T-helper 1 cell treated with Interleukin-12 subunit alpha and Interleukin-12 subunit beta and Interleukin-4 antibody, amounts not matched to agents 30 μg/mL and 1 μg/mL, for 36 hours (primary cell): ENCODE measurements around the gene C5orf63.
A peak's percentile ranks its signal among the peaks of the same experiment; 100 is the strongest.
"Not testable (repeated sequence)": the region's sequence is repeated elsewhere in the genome, so short reads cannot be mapped to it uniquely, and the experiment has no call there.

Experiments
- H3K27ac Mint-ChIP-seq: one replicate; pipeline ENCODE4 v1.8.0; 2021; ENCODE audit warnings: mild to moderate bottlenecking, mixed read lengths
- H3K27me3 Mint-ChIP-seq: one replicate; pipeline ENCODE4 v1.8.0; 2021; ENCODE audit warnings: low read depth, mixed read lengths
- H3K36me3 Mint-ChIP-seq: one replicate; pipeline ENCODE4 v1.8.0; 2021; ENCODE audit warnings: low read depth, mixed read lengths
- H3K4me1 Mint-ChIP-seq: one replicate; pipeline ENCODE4 v1.8.0; 2021; ENCODE audit warnings: low read depth, mixed read lengths
- H3K4me3 Mint-ChIP-seq: one replicate; pipeline ENCODE4 v1.8.0; 2021; ENCODE audit warnings: mild to moderate bottlenecking, moderate library complexity, mixed read lengths
- H3K9me3 Mint-ChIP-seq: one replicate; pipeline ENCODE4 v1.8.0; 2021; ENCODE audit warnings: mixed read lengths

C5orf63 gene

GRCh38 chr5:127072861-127073846, at the start of gene C5orf63:
C5orf63 (minus strand) TSS chr5:127073502; CDS start chr5:127058995, 14,507 bp downstream.
- Mint-ChIP-seq H3K36me3 (peaks cover 5% of the 10 kb centered on the region), H3K27me3 (no peaks in the 10 kb centered on the region), H3K4me3 (peak within 1 kb of the TSS; percentile 88), H3K27ac (peak within 1 kb of the TSS; percentile 87), H3K9me3 (no peaks in the 10 kb centered on the region), H3K4me1 (peaks cover 15% of the 10 kb centered on the region)

GRCh38 chr5:127112347-127112864, 39.1 kb upstream of the C5orf63 start:
- peaks cover 4% of the 10 kb centered on the region for H3K27me3 Mint-ChIP-seq
- H3K9me3 Mint-ChIP-seq: peaks cover 14% of the 10 kb centered on the region
- H3K4me1 Mint-ChIP-seq: no peaks in the 10 kb centered on the region
- no peak overlapping the region for H3K27ac Mint-ChIP-seq
- no peaks in the 10 kb centered on the region for H3K36me3 Mint-ChIP-seq
- H3K4me3 Mint-ChIP-seq: no peak overlapping the region

- H3K4me1 Mint-ChIP-seq: no peaks in the 10 kb centered on the region
- H3K27ac Mint-ChIP-seq: no peak overlapping the region
- H3K4me3 Mint-ChIP-seq: no peak overlapping the region
- peaks cover 14% of the 10 kb centered on the region for H3K9me3 Mint-ChIP-seq
- H3K27me3 Mint-ChIP-seq: peaks cover 4% of the 10 kb centered on the region
- no peaks in the 10 kb centered on the region for H3K36me3 Mint-ChIP-seq
These were observed 37.8 kb upstream of the C5orf63 start for GRCh38 chr5:127111112-127111511.

- not testable (repeated sequence) for H3K27me3 Mint-ChIP-seq, H3K4me1 Mint-ChIP-seq, H3K36me3 Mint-ChIP-seq, H3K4me3 Mint-ChIP-seq, H3K27ac Mint-ChIP-seq
- H3K9me3 Mint-ChIP-seq: peaks cover 14% of the 10 kb centered on the region
These were observed 35.4 kb upstream of the C5orf63 start for GRCh38 chr5:127108624-127109260.

GRCh38 chr5:127101935-127102334, 28.6 kb upstream of the C5orf63 start:
- Mint-ChIP-seq H3K4me3 (no peak overlapping the region), H3K4me1 (no peaks in the 10 kb centered on the region), H3K27ac (no peak overlapping the region), H3K9me3 (no peaks in the 10 kb centered on the region), H3K36me3 (no peaks in the 10 kb centered on the region), H3K27me3 (no peaks in the 10 kb centered on the region)

- H3K4me3 Mint-ChIP-seq: no peak overlapping the region
These were observed 28.2 kb upstream of the C5orf63 start for GRCh38 chr5:127101533-127101932.

GRCh38 chr5:127098241-127098640, 24.9 kb upstream of the C5orf63 start:
- H3K27me3 Mint-ChIP-seq: no peaks in the 10 kb centered on the region
- no peaks in the 10 kb centered on the region for H3K9me3 Mint-ChIP-seq
- H3K4me3 Mint-ChIP-seq: no peak overlapping the region
- no peaks in the 10 kb centered on the region for H3K4me1 Mint-ChIP-seq
- H3K36me3 Mint-ChIP-seq: no peaks in the 10 kb centered on the region
- no peak overlapping the region for H3K27ac Mint-ChIP-seq

More at GRCh38 chr5:127101533-127101932, 28.2 kb upstream of the C5orf63 start:
- Mint-ChIP-seq H3K4me1 (no peaks in the 10 kb centered on the region), H3K27ac (no peak overlapping the region), H3K36me3 (no peaks in the 10 kb centered on the region), H3K9me3 (no peaks in the 10 kb centered on the region), H3K27me3 (no peaks in the 10 kb centered on the region)

GRCh38 chr5:127097278-127097677, 24.0 kb upstream of the C5orf63 start:
- no peaks in the 10 kb centered on the region for H3K9me3 Mint-ChIP-seq
- no peaks in the 10 kb centered on the region for H3K36me3 Mint-ChIP-seq
- H3K27me3 Mint-ChIP-seq: no peaks in the 10 kb centered on the region

GRCh38 chr5:127096328-127096993, 23.2 kb upstream of the C5orf63 start:
- H3K27me3 Mint-ChIP-seq: no peaks in the 10 kb centered on the region
- no peaks in the 10 kb centered on the region for H3K4me1 Mint-ChIP-seq
- no peak overlapping the region for H3K27ac Mint-ChIP-seq
- no peaks in the 10 kb centered on the region for H3K36me3 Mint-ChIP-seq
- H3K4me3 Mint-ChIP-seq: no peak overlapping the region
- H3K9me3 Mint-ChIP-seq: no peaks in the 10 kb centered on the region

More at GRCh38 chr5:127097278-127097677, 24.0 kb upstream of the C5orf63 start:
- no peak overlapping the region for H3K4me3 Mint-ChIP-seq
- H3K4me1 Mint-ChIP-seq: no peaks in the 10 kb centered on the region
- H3K27ac Mint-ChIP-seq: no peak overlapping the region

GRCh38 chr5:127094161-127094814, 21.0 kb upstream of the C5orf63 start:
- Mint-ChIP-seq H3K36me3 (no peaks in the 10 kb centered on the region), H3K4me1 (peaks cover under 1% of the 10 kb centered on the region), H3K27ac (no peak overlapping the region), H3K9me3 (no peaks in the 10 kb centered on the region), H3K27me3 (no peaks in the 10 kb centered on the region), H3K4me3 (no peak overlapping the region)

- Mint-ChIP-seq H3K36me3 (no peaks in the 10 kb centered on the region), H3K27ac (no peak overlapping the region), H3K4me3 (no peak overlapping the region), H3K4me1 (peaks cover 9% of the 10 kb centered on the region), H3K9me3 (no peaks in the 10 kb centered on the region), H3K27me3 (no peaks in the 10 kb centered on the region)
These were observed 19.4 kb upstream of the C5orf63 start for GRCh38 chr5:127092690-127093089.

GRCh38 chr5:127089191-127089590, 15.9 kb upstream of the C5orf63 start:
- no peak overlapping the region for H3K4me3 Mint-ChIP-seq
- peaks cover 9% of the 10 kb centered on the region for H3K4me1 Mint-ChIP-seq
- no peaks in the 10 kb centered on the region for H3K36me3 Mint-ChIP-seq
- H3K27ac Mint-ChIP-seq: no peak overlapping the region
- no peaks in the 10 kb centered on the region for H3K9me3 Mint-ChIP-seq
- H3K27me3 Mint-ChIP-seq: peaks cover 3% of the 10 kb centered on the region

- H3K36me3 Mint-ChIP-seq: no peaks in the 10 kb centered on the region
- peaks cover 9% of the 10 kb centered on the region for H3K4me1 Mint-ChIP-seq
- no peak overlapping the region for H3K4me3 Mint-ChIP-seq
- no peaks in the 10 kb centered on the region for H3K9me3 Mint-ChIP-seq
- peaks cover 3% of the 10 kb centered on the region for H3K27me3 Mint-ChIP-seq
- no peak overlapping the region for H3K27ac Mint-ChIP-seq
These were observed 14.9 kb upstream of the C5orf63 start for GRCh38 chr5:127088251-127088650.

- Mint-ChIP-seq H3K27me3 (peaks cover 8% of the 10 kb centered on the region), H3K9me3 (no peaks in the 10 kb centered on the region), H3K4me3 (no peak overlapping the region), H3K36me3 (no peaks in the 10 kb centered on the region), H3K27ac (no peak overlapping the region), H3K4me1 (peaks cover 9% of the 10 kb centered on the region)
These were observed 13.3 kb upstream of the C5orf63 start for GRCh38 chr5:127086589-127086988.
